H9 (cell line): ENCODE measurements around the gene DCTN3. TPM values are rescaled to one million over a fixed set of nuclear protein-coding genes. Genes with fewer than 3 reads are reported as not detected.

ENCODE experiments used
- DNase-seq: peaks from one replicate; pipeline ENCODE4 v3.0.0-alpha.2; 2017
- H2AFZ ChIP-seq: one replicate; pipeline ENCODE4 v1.6.1; 2013; ENCODE audit warnings: mild to moderate bottlenecking, low read length, control low read depth, moderate library complexity
- H2AK5ac ChIP-seq: 2 replicates; pipeline ENCODE4 v1.6.1; 2013; ENCODE audit warnings: low read length, control low read depth, mixed read lengths; ENCODE audit not compliant: insufficient read length
- H2BK120ac ChIP-seq: one replicate; pipeline ENCODE4 v1.6.1; 2013; ENCODE audit warnings: low read depth, mild to moderate bottlenecking, low read length, control low read depth, inconsistent platforms; ENCODE audit not compliant: poor library complexity, severe bottlenecking
- H2BK12ac ChIP-seq: 2 replicates; pipeline ENCODE4 v1.6.1; 2013; ENCODE audit warnings: low read length, control low read depth, mixed read lengths, low read depth; ENCODE audit not compliant: insufficient read length
- H2BK15ac ChIP-seq: 2 replicates; pipeline ENCODE4 v1.6.1; 2013; ENCODE audit warnings: low read depth, low read length, control low read depth
- H2BK20ac ChIP-seq: one replicate; pipeline ENCODE4 v1.6.1; 2013; ENCODE audit warnings: low read depth, mild to moderate bottlenecking, low read length, control low read depth, inconsistent platforms; ENCODE audit not compliant: poor library complexity, severe bottlenecking
- H2BK5ac ChIP-seq: 2 replicates; pipeline ENCODE4 v1.6.1; 2013; ENCODE audit warnings: low read length, control low read depth, mixed read lengths; ENCODE audit not compliant: insufficient read length
- H3K14ac ChIP-seq: 2 replicates; pipeline ENCODE4 v1.6.1; 2013; ENCODE audit warnings: low read length, control low read depth; ENCODE audit not compliant: insufficient read depth
- H3K18ac ChIP-seq: 2 replicates; pipeline ENCODE4 v1.6.1; 2013; ENCODE audit warnings: low read depth, mild to moderate bottlenecking, mixed read lengths, low read length, control low read depth; ENCODE audit not compliant: insufficient read length
- H3K23ac ChIP-seq: 2 replicates; pipeline ENCODE4 v1.6.1; 2013; ENCODE audit warnings: low read length, control low read depth, mixed read lengths, low read depth; ENCODE audit not compliant: insufficient read length
- H3K23me2 ChIP-seq: 2 replicates; pipeline ENCODE4 v1.6.1; 2013; ENCODE audit warnings: low read depth, mild to moderate bottlenecking, mixed read lengths, low read length, control low read depth; ENCODE audit not compliant: insufficient read length, poor library complexity, severe bottlenecking
- H3K27ac ChIP-seq: 2 replicates; pipeline ENCODE4 v1.5.1; 2013; ENCODE audit warnings: low read length, control low read depth, mixed read lengths, low read depth; ENCODE audit not compliant: insufficient read length
- H3K27me3 ChIP-seq: 2 replicates; pipeline ENCODE4 v1.6.1; 2013; ENCODE audit warnings: low read length, control low read depth, inconsistent platforms; ENCODE audit not compliant: insufficient read depth
- H3K4ac ChIP-seq: 2 replicates; pipeline ENCODE4 v1.6.1; 2013; ENCODE audit warnings: low read depth, mild to moderate bottlenecking, control low read depth, inconsistent platforms, low read length, moderate library complexity
- H3K4me1 ChIP-seq: 2 replicates; pipeline ENCODE4 v1.6.1; 2013; ENCODE audit warnings: low read length, control low read depth, inconsistent platforms; ENCODE audit not compliant: insufficient read depth
- H3K4me2 ChIP-seq: 2 replicates; pipeline ENCODE4 v1.6.1; 2013; ENCODE audit warnings: low read length, control low read depth, mixed read lengths; ENCODE audit not compliant: insufficient read length, insufficient read depth
- H3K56ac ChIP-seq: 2 replicates; pipeline ENCODE4 v1.6.1; 2013; ENCODE audit warnings: low read depth, mild to moderate bottlenecking, mixed read lengths, low read length, control low read depth; ENCODE audit not compliant: insufficient read length
- H3K79me1 ChIP-seq: 2 replicates; pipeline ENCODE4 v1.6.1; 2013; ENCODE audit warnings: low read depth, mild to moderate bottlenecking, moderate library complexity, low read length, control low read depth, inconsistent platforms; ENCODE audit not compliant: insufficient read depth, poor library complexity, severe bottlenecking
- H3K79me2 ChIP-seq: 2 replicates; pipeline ENCODE4 v1.6.1; 2013; ENCODE audit warnings: low read length, control low read depth, inconsistent platforms; ENCODE audit not compliant: insufficient read depth
- H3K9ac ChIP-seq: 2 replicates; pipeline ENCODE4 v1.6.1; 2013; ENCODE audit warnings: low read length, control low read depth, mixed read lengths; ENCODE audit not compliant: insufficient read length; ENCODE audit errors: extremely low read depth
- H3K9me3 ChIP-seq: one replicate; pipeline ENCODE4 v1.6.1; 2013; ENCODE audit warnings: low read depth, low read length, inconsistent platforms; ENCODE audit not compliant: control insufficient read depth
- H3T11ph ChIP-seq: one replicate; pipeline ENCODE4 v1.6.1; 2013; ENCODE audit warnings: mild to moderate bottlenecking, low read length, control low read depth, inconsistent platforms
- H4K20me1 ChIP-seq: one replicate; pipeline ENCODE4 v1.6.1; 2013; ENCODE audit not compliant: control insufficient read depth, insufficient read length, insufficient read depth
- H4K5ac ChIP-seq: 2 replicates; pipeline ENCODE4 v1.6.1; 2013; ENCODE audit warnings: low read depth, mild to moderate bottlenecking, mixed read lengths, low read length, control low read depth; ENCODE audit not compliant: insufficient read length
- H4K8ac ChIP-seq: replicated peaks from 2 replicates; pipeline ENCODE4 v1.6.1; 2013; ENCODE audit warnings: low read length, control low read depth, mixed read lengths, low read depth; ENCODE audit not compliant: insufficient read length
- H4K91ac ChIP-seq: 2 replicates; pipeline ENCODE4 v1.6.1; 2013; ENCODE audit warnings: low read depth, mild to moderate bottlenecking, moderate library complexity, mixed read lengths, low read length, control low read depth; ENCODE audit not compliant: insufficient read length
- H3K27ac Mint-ChIP-seq, 3 experiments: 2 replicates in 2 of 3; 3 replicates in 1 of 3; pipeline ENCODE4 v1.8.0; 2020 to 2021; ENCODE audit warnings: mixed read lengths in 3 of 3, mild to moderate bottlenecking in 1 of 3, moderate library complexity in 1 of 3
- H3K27me3 Mint-ChIP-seq: 2 replicates; pipeline ENCODE4 v1.8.0; 2021; ENCODE audit warnings: low read depth, mild to moderate bottlenecking, moderate library complexity, mixed read lengths
- H3K36me3 Mint-ChIP-seq, 3 experiments: 2 replicates in 2 of 3; 3 replicates in 1 of 3; pipeline ENCODE4 v1.8.0; 2020 to 2021; ENCODE audit warnings: low read depth in 3 of 3, mixed read lengths in 3 of 3; ENCODE audit not compliant: insufficient read depth in 1 of 3
- H3K4me1 Mint-ChIP-seq, 2 experiments: 2 replicates each; pipeline ENCODE4 v1.8.0; 2020; ENCODE audit warnings: mixed read lengths in 2 of 2
- H3K4me3 Mint-ChIP-seq, 2 experiments: 2 replicates in 1 of 2; 3 replicates in 1 of 2; pipeline ENCODE4 v1.8.0; 2020 to 2021; ENCODE audit warnings: mild to moderate bottlenecking in 2 of 2, mixed read lengths in 2 of 2, moderate library complexity in 1 of 2
- H3K9me3 Mint-ChIP-seq, 2 experiments: 2 replicates in 1 of 2; 3 replicates in 1 of 2; pipeline ENCODE4 v1.8.0; 2020; ENCODE audit warnings: mild to moderate bottlenecking in 2 of 2, mixed read lengths in 2 of 2, moderate library complexity in 1 of 2
- WGBS: extraction: QIAGEN DNeasy Blood & Tissue Kit; methylation state at CpG from one replicate; pipeline ENCODE4 v1.1.7; 2013; ENCODE audit warnings: missing lambda C conversion rate, low lambda C conversion rate, mixed read lengths; ENCODE audit not compliant: insufficient read length; ENCODE audit errors: extremely low coverage; 5-methylcytosine and 5-hydroxymethylcytosine counted together
- total RNA-seq: library from RNA; stranded (reverse); gene quantifications from 2 replicates; pipeline ENCODE4 v1.2.1, GENCODE V29; 2021
- TF ChIP-seq, protein P1 (sequence below): fragments of 200-600 bp; sonication (generic); conservative IDR thresholded peaks from 3 replicates; pipeline ENCODE4 v1.8.0; 2021; ENCODE audit warnings: antibody characterized with exemption, mild to moderate bottlenecking

DCTN3 gene
- total RNA-seq, 1 experiment from 2014 or later = 40.0 TPM

DNA sequence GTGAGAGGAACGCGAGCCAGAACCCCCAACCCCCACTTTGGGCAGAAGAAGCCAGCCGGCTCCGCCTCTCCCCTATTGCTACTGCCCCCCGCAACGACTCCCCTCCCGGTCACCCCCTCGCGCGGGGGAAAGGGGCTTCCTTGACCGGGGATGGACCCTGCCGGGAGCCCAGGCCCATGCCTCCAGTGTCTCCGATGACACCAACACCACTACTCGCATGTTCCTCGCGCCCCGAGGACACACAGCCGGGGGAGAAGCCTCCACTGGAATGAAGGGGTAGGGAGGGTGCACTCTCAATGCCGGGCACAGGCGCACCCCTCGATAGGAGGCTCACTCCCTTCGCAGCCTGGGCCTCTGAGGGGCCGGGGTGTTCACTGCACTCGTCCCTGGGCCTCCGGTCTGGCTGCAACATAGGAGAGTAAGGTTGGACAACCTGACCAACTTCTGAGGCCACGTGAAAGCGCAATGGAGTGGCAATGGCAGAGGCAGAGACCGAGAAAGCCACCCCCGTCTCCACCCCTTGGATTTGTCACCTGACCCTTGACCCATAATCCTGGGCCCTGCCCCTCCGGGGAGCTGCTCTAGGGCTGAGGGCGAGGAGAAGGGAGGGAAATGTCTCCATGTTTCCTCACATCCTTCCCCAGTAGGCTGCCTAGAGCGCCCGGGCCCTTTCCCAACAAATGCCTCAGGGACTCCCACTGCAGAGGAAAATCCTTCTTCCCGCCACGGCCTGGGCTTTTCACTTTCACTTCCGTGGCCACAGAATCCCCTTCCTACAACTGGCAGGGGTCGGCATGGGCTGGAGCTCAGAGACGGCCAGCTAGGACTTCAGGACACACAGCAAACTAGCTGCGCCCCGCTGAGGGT is 29.7 kb downstream of the DCTN3 start:
- peaks cover 4% of the 10 kb centered on the region for H4K20me1 ChIP-seq
- no peak overlapping the region for H2AK5ac ChIP-seq
- H3K27me3 ChIP-seq = peaks cover 74% of the 10 kb centered on the region
- no peak overlapping the region for H3K27ac ChIP-seq
- H3K79me1 ChIP-seq = no peaks in the 10 kb centered on the region
- no peak overlapping the region for H3K14ac ChIP-seq
- H3K27me3 Mint-ChIP-seq = peaks cover 95% of the 10 kb centered on the region
- H3K79me2 ChIP-seq = no peaks in the 10 kb centered on the region
- H4K8ac ChIP-seq = no peak overlapping the region
- no CpG with 5 or more reads among the region's 40 CpGs for WGBS
- peaks cover 31 to 48% of the 10 kb centered on the region in 2 experiments for H3K4me1 Mint-ChIP-seq
- H2BK20ac ChIP-seq = no peak overlapping the region
- H2BK120ac ChIP-seq = no peak overlapping the region
- no peak overlapping the region for H3K56ac ChIP-seq
- no peak overlapping the region for H3K18ac ChIP-seq
- peak; percentile 60 for DNase-seq
- peaks cover 0 to 2% (median 0%) of the 10 kb centered on the region in 3 experiments; a peak in 1 of 7 replicates for H3K36me3 Mint-ChIP-seq
- H3K4me2 ChIP-seq = peak overlapping the region; percentile 47
- no peak overlapping the region for H3K27ac Mint-ChIP-seq
- H3K4ac ChIP-seq = no peak overlapping the region
- H2BK5ac ChIP-seq = no peak overlapping the region
- H2AFZ ChIP-seq = no peak overlapping the region
- no peak overlapping the region for H4K5ac ChIP-seq
- H3K4me1 ChIP-seq = peaks cover 9% of the 10 kb centered on the region; the same call in 1 of the 2 replicates
- H3K9ac ChIP-seq = no peak overlapping the region
- no peaks in the 10 kb centered on the region; a peak in 2 of 5 replicates for H3K9me3 Mint-ChIP-seq
- H3K23ac ChIP-seq = no peak overlapping the region
- no peak overlapping the region for H4K91ac ChIP-seq
- no peak overlapping the region for H2BK12ac ChIP-seq
- peak overlapping the region; percentile 69 to 90 for H3K4me3 Mint-ChIP-seq
- TF ChIP-seq, protein P1, sequence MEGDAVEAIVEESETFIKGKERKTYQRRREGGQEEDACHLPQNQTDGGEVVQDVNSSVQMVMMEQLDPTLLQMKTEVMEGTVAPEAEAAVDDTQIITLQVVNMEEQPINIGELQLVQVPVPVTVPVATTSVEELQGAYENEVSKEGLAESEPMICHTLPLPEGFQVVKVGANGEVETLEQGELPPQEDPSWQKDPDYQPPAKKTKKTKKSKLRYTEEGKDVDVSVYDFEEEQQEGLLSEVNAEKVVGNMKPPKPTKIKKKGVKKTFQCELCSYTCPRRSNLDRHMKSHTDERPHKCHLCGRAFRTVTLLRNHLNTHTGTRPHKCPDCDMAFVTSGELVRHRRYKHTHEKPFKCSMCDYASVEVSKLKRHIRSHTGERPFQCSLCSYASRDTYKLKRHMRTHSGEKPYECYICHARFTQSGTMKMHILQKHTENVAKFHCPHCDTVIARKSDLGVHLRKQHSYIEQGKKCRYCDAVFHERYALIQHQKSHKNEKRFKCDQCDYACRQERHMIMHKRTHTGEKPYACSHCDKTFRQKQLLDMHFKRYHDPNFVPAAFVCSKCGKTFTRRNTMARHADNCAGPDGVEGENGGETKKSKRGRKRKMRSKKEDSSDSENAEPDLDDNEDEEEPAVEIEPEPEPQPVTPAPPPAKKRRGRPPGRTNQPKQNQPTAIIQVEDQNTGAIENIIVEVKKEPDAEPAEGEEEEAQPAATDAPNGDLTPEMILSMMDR = no peak
- no peak overlapping the region for H2BK15ac ChIP-seq
- no peak overlapping the region for H3T11ph ChIP-seq
- H3K23me2 ChIP-seq = peaks cover 21% of the 10 kb centered on the region
- no peaks in the 10 kb centered on the region for H3K9me3 ChIP-seq
